Cardiac fibroblast (primary cell): ENCODE results near the gene KDM6A.
"Not testable (repeated sequence)": the region's sequence is repeated elsewhere in the genome, so short reads cannot be mapped to it uniquely, and the experiment has no call there.

ENCODE experiments used
- DNase-seq, 2 donors: peaks; one replicate each; pipeline versions ENCODE4 v3.0.0 to v3.0.0-alpha.2; 2010; ENCODE audit warnings: low read depth in 2 of 2
- H3K4me3 ChIP-seq, 2 donors: replicated peaks in 1 of 2; 1 replicate in 1 of 2; 2 replicates in 1 of 2; pipeline ENCODE4 v1.5.1; 2011; ENCODE audit warnings: low read depth in 2 of 2, low read length in 2 of 2, mild to moderate bottlenecking in 2 of 2, moderate library complexity in 1 of 2
- CTCF ChIP-seq: IDR thresholded peaks from one replicate; pipeline ENCODE4 v1.5.1; 2011; ENCODE audit warnings: low read depth, mild to moderate bottlenecking, low read length, inconsistent platforms

The KDM6A gene

GRCh38 chrX:44908827-44909226 is 35.8 kb downstream of the KDM6A start:
- no peak for DNase-seq
- TF ChIP-seq CTCF, result no peak
- no peak overlapping the region for H3K4me3 ChIP-seq

GRCh38 chrX:44910508-44910907 is 37.5 kb downstream of the KDM6A start:
- DNase-seq, H3K4me3 ChIP-seq: not testable (repeated sequence)

- not testable (repeated sequence) for H3K4me3 ChIP-seq, DNase-seq
Observed at GRCh38 chrX:44911074-44911600, 38.1 kb downstream of the KDM6A start.

- TF ChIP-seq CTCF, result no peak
Observed at GRCh38 chrX:44913656-44914531, 40.9 kb downstream of the KDM6A start.

GRCh38 chrX:44914532-44915198 is 41.7 kb downstream of the KDM6A start:
- peak overlapping the region in 1 of 2 donors; percentile 36 for H3K4me3 ChIP-seq
- peak; percentile 48 to 65 for DNase-seq
- no peak for TF ChIP-seq CTCF

More at GRCh38 chrX:44913656-44914531, 40.9 kb downstream of the KDM6A start:
- DNase-seq, result no peak
- H3K4me3 ChIP-seq, result no peak overlapping the region

GRCh38 chrX:44915361-44915868 is 42.4 kb downstream of the KDM6A start:
- peak; percentile 20 to 32 for DNase-seq
- no peak for TF ChIP-seq CTCF
- H3K4me3 ChIP-seq, result peak overlapping the region; percentile 8 to 36

GRCh38 chrX:44918722-44919121 is 45.7 kb downstream of the KDM6A start:
- no peak for TF ChIP-seq CTCF
- no peak for DNase-seq
- no peak overlapping the region for H3K4me3 ChIP-seq
